ENCODE data around the gene METAP2. TPM values are rescaled to one million over a fixed set of nuclear protein-coding genes. Genes with fewer than 3 reads are reported as not detected.

Gene METAP2
- total and polyA plus RNA-seq, 2 of the 8 experiments (the other 6 are each of a cell fraction or from before 2014, with no cell fraction given): 41.3 to 114 TPM

DNA sequence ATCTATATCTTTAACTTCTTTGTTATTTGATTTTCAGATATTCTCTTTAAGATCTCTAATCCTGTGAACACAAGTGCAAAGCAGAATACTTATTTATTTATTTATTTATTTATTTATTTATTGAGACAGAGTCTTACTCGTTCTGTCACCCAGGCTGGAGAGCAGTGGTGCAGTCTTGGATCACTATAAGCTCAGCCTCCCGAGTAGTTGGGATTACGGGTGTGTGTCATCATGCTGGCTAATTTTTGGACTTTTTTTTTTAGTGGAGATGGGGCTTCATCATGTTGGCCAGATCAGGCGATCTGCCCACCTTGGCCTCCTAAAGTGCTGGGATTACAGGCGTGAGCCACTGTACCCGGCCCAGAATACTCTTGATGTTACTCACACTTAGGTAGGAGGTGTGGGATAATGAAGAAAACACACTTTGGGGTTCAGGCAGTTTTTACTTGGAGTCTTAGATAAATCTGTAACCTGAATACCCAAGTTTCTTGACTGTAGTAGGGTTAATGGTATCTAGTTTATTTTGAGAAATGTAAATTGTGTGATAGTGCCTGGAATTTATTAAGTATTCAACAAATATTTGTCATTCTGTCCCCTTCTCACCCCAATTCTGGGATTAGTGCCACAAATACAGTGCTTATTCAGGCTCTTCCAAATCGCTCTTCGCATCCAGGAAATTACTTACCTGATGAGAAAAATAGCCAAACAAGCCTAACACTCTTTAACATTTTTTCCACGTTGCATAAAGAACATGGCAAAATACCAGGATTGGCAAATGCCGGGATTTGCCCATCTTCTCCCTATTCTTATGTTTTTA, 33.0 kb downstream of the METAP2 start:
- Histone ChIP-seq H4K5ac (ENCODE audit: insufficient read length, low read depth, low read length) (no peak overlapping the region), H3K14ac (ENCODE audit: insufficient read length) (no peak overlapping the region), H2BK15ac (ENCODE audit: low read length) (no peak overlapping the region), H3K4ac (replicated peaks; ENCODE audit: insufficient read length, low read depth, low read length) (no peak overlapping the region), H3K9ac (replicated peaks in 1 of 4; ENCODE audit: extremely low read depth in 1 of 4, low read depth in 3 of 4, low read length in 3 of 4) (no peak overlapping the region), H3K36me3 (ENCODE audit: control insufficient read depth in 2 of 4, insufficient read depth in 4 of 4, low read length in 3 of 4) (peaks cover 11 to 61% (median 37%) of the 10 kb centered on the region in 4 experiments; a peak in 7 of 8 replicates), H4K91ac (replicated peaks; ENCODE audit: insufficient read length, low read length) (no peak overlapping the region), H2BK120ac (replicated peaks; ENCODE audit: low read depth, low read length) (no peak overlapping the region), H3K56ac (replicated peaks; ENCODE audit: insufficient read length, low read depth, low read length) (no peak overlapping the region), H3K27me3 (replicated peaks in 1 of 4; ENCODE audit: control insufficient read depth in 3 of 4, extremely low read depth in 1 of 4, insufficient read depth in 3 of 4, low read length in 3 of 4) (no peaks in the 10 kb centered on the region), H2AK5ac (ENCODE audit: low read depth, low read length) (no peak overlapping the region), H2AFZ (ENCODE audit: low read length) (no peak overlapping the region), H3K79me2 (ENCODE audit: control insufficient read depth in 1 of 2, insufficient read depth in 2 of 2, low read length in 2 of 2) (peaks cover 0 to 6% of the 10 kb centered on the region in 2 experiments; a peak in 1 of 4 replicates), H2BK5ac (ENCODE audit: low read depth, low read length) (no peak overlapping the region), H3K4me2 (ENCODE audit: insufficient read depth in 1 of 2, low read depth in 2 of 2, low read length in 2 of 2) (no peak overlapping the region), H2BK20ac (ENCODE audit: low read length) (no peak overlapping the region), H4K8ac (ENCODE audit: extremely low read depth, insufficient read depth, low read length) (no peak overlapping the region), H3K23ac (ENCODE audit: insufficient read length) (no peak overlapping the region), H3K4me3 (ENCODE audit: extremely low read depth in 1 of 4, insufficient read depth in 2 of 4, low read depth in 3 of 4, low read length in 4 of 4) (no peak overlapping the region), H2BK12ac (ENCODE audit: low read depth, low read length) (no peak overlapping the region), H3K27ac (ENCODE audit: low read depth, low read length) (no peak overlapping the region), H3K23me2 (ENCODE audit: low read depth, low read length) (no peaks in the 10 kb centered on the region), H3K9me3 (ENCODE audit: insufficient read depth in 2 of 2, low read depth in 1 of 2, low read length in 1 of 2) (no peaks in the 10 kb centered on the region), H3K4me1 (replicated peaks in 1 of 4; ENCODE audit: control insufficient read depth in 3 of 4, insufficient read depth in 4 of 4, low read length in 3 of 4) (no peaks in the 10 kb centered on the region), H3K79me1 (ENCODE audit: low read depth, low read length) (peaks cover 3% of the 10 kb centered on the region; the same call in 1 of the 2 replicates), H4K20me1 (replicated peaks in 1 of 2; ENCODE audit: control insufficient read depth in 1 of 2, insufficient read depth in 2 of 2, low read length in 2 of 2) (peaks cover 4% of the 10 kb centered on the region in 2 experiments), H3K18ac (ENCODE audit: extremely low read depth, low read length) (no peak overlapping the region)
- DNase-seq (ENCODE audit: low read depth in 1 of 2, low spot score in 2 of 2) (no peak), FAIRE-seq (no peak)
- WGBS, 2 experiments (ENCODE audit: extremely low coverage in 1 of 2, insufficient coverage in 1 of 2, insufficient read length in 1 of 2, insufficient replicate concordance in 2 of 2, low coverage in 1 of 2, low lambda C conversion rate in 2 of 2, missing lambda C conversion rate in 1 of 2): 94% methylated on average over 10 of the region's 10 CpGs; no CpG with 5 or more reads in 1 of the 2 experiments
- ChIA-PET CTCF (ENCODE audit: partially characterized antibody) (interaction anchor here (0.8 kb wide), 1 partner anchor 22 kb away, joined by 3 read pairs; no protein-coding TSS in a partner anchor), POLR2A (ENCODE audit: partially characterized antibody) (interaction anchor here (0.8 to 1.3 kb wide), 3 partner anchors 8 to 16 kb away, joined by 3 to 5 read pairs (median 3); no protein-coding TSS in a partner anchor)
- no peak for TF ChIP-seq SP1 (IDR thresholded peaks at IDR 0.05; ENCODE audit: low read depth, low read length)
- TF ChIP-seq, protein P1, sequence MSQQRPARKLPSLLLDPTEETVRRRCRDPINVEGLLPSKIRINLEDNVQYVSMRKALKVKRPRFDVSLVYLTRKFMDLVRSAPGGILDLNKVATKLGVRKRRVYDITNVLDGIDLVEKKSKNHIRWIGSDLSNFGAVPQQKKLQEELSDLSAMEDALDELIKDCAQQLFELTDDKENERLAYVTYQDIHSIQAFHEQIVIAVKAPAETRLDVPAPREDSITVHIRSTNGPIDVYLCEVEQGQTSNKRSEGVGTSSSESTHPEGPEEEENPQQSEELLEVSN (IDR thresholded peaks at IDR 0.05): no peak
- no peak for TF ChIP-seq TCF12 (IDR thresholded peaks at IDR 0.05; ENCODE audit: low read depth, low read length)
- TF ChIP-seq TAF7 (optimal IDR thresholded peaks at IDR 0.05; ENCODE audit: borderline replicate concordance, low read depth, low read length): no peak
- TF ChIP-seq PHF8 (conservative IDR thresholded peaks at IDR 0.05; ENCODE audit: low read depth, low read length): no peak
- TF ChIP-seq KDM1A (IDR thresholded peaks at IDR 0.05; ENCODE audit: borderline replicate concordance, low read length): no peak
- TF ChIP-seq, protein P2, sequence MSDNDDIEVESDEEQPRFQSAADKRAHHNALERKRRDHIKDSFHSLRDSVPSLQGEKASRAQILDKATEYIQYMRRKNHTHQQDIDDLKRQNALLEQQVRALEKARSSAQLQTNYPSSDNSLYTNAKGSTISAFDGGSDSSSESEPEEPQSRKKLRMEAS (IDR thresholded peaks at IDR 0.05): no peak
- no peak for TF ChIP-seq POLR2AphosphoS5 (IDR thresholded peaks at IDR 0.05; ENCODE audit: low read depth, low read length)
- TF ChIP-seq RXRA (IDR thresholded peaks at IDR 0.05; ENCODE audit: insufficient read depth, low read depth, low read length): no peak
- TF ChIP-seq, protein P3, sequence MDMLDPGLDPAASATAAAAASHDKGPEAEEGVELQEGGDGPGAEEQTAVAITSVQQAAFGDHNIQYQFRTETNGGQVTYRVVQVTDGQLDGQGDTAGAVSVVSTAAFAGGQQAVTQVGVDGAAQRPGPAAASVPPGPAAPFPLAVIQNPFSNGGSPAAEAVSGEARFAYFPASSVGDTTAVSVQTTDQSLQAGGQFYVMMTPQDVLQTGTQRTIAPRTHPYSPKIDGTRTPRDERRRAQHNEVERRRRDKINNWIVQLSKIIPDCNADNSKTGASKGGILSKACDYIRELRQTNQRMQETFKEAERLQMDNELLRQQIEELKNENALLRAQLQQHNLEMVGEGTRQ (IDR thresholded peaks at IDR 0.05; ENCODE audit: low read length): no peak

Measured in H1 (cell line).